Measurements from ENCODE around the gene RDH5. TPM values are rescaled to one million over a fixed set of nuclear protein-coding genes. Genes with fewer than 3 reads are reported as not detected.

RDH5 gene
- total RNA-seq, 2 experiments from 2014 or later = 5.1 to 7.0 TPM

DNA sequence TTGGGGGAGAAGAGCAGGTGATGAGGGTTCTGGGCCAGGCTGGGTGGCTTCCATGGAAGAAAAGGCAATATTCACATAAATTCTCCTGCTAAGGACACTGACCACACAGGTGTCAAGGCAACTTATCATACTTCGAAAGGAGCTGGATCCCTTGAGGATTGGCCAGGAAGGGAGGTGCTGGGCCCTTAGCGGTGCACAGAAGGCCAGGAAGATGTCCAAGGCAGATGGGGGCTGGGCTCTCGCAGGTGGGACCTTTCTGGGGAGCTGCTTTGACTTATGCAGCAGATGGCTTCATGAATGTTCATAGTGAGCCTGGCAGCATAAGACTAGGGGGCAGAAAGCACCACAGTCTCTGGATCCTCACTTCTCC, 4.7 kb downstream of the RDH5 start:
- no peaks in the 10 kb centered on the region for H3K27me3 Mint-ChIP-seq
- H3K27ac Mint-ChIP-seq = no peak overlapping the region
- intact Hi-C loops (cut with micrococcal nuclease) = loop anchor here (1.0 kb wide), 1 partner anchor 12 kb away; no protein-coding TSS in a partner anchor
- ChIA-PET CTCF (interaction anchor here (0.9 to 2.3 kb wide), 9 partner anchors 9 to 215 kb away, joined by 3 to 37 read pairs (median 3); partner anchors contain the start of genes BLOC1S1 and ORMDL2), POLR2A (interaction anchor here (0.6 to 1.0 kb wide), 2 partner anchors 12 to 15 kb away, joined by 3 to 4 read pairs; no protein-coding TSS in a partner anchor)
- H3K4me1 Mint-ChIP-seq (ENCODE audit: low read depth) = peaks cover 26% of the 10 kb centered on the region
- no peak overlapping the region for H3K4me3 Mint-ChIP-seq
- no peaks in the 10 kb centered on the region for H3K9me3 Mint-ChIP-seq
- H3K36me3 Mint-ChIP-seq = peaks cover 10% of the 10 kb centered on the region
- DNase-seq = no peak

DNA sequence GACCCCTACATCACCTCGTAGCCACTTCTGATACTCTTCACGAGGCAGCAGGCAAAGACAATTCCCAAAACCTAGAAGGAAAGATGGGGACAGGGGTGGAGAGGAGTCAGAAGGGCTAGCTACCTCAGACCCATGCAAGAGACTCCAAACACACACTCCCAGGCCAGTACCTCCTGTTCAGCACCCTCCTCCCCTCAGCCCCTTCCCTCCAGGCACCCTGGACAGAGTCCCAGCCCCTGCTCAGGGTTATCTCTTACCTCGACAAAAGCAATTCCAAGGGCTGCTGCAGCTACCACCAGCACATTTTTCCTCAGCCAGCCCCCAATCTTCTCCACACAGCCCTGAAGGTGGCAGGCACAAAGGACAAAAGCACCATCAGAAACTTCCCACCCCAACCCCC, 5.4 kb downstream of the RDH5 start:
- Mint-ChIP-seq H3K4me3 (no peak overlapping the region), H3K4me1 (ENCODE audit: low read depth) (peaks cover 32% of the 10 kb centered on the region), H3K36me3 (peaks cover 10% of the 10 kb centered on the region), H3K9me3 (no peaks in the 10 kb centered on the region), H3K27ac (no peak overlapping the region), H3K27me3 (no peaks in the 10 kb centered on the region)
- intact Hi-C loops (cut with micrococcal nuclease) = no loop called here
- CTCF ChIA-PET = interaction anchor here (0.9 to 2.3 kb wide), 6 partner anchors 9 to 93 kb away, joined by 3 to 37 read pairs (median 3); partner anchors contain the start of genes BLOC1S1 and ORMDL2
- DNase-seq = no peak
- POLR2A ChIA-PET = interaction anchor here (1.0 kb wide), 1 partner anchor 12 kb away, joined by 3 read pairs; no protein-coding TSS in a partner anchor

DNA sequence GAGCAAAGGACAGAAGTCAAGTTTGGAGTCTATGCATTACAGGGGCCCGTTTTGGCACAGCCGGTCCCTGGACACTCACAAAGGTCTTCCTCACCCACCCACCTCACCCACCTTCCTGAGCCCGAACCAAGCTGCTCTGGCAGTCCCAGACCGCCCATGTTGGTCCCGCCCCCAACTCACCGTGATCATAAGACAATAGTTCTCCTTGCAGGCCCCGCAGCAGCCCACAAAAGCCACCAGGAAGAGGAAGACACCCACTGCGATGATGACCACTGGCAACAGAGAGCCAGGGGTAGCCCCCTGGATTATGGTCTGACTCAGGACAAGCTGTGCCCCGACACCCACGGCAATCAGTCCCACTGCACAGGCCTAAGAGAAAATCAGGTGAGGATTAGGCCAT, 6.8 kb downstream of the RDH5 start:
- CTCF ChIA-PET = no interaction called here
- no peaks in the 10 kb centered on the region for H3K27me3 Mint-ChIP-seq
- peaks cover 36% of the 10 kb centered on the region for H3K4me1 Mint-ChIP-seq (ENCODE audit: low read depth)
- peak overlapping the region; percentile 74 for H3K27ac Mint-ChIP-seq
- no peaks in the 10 kb centered on the region for H3K9me3 Mint-ChIP-seq
- no peak for DNase-seq
- POLR2A ChIA-PET = no interaction called here
- H3K36me3 Mint-ChIP-seq = peaks cover 10% of the 10 kb centered on the region
- peak overlapping the region; percentile 87 for H3K4me3 Mint-ChIP-seq
- intact Hi-C loops (cut with micrococcal nuclease) = no loop called here

DNA sequence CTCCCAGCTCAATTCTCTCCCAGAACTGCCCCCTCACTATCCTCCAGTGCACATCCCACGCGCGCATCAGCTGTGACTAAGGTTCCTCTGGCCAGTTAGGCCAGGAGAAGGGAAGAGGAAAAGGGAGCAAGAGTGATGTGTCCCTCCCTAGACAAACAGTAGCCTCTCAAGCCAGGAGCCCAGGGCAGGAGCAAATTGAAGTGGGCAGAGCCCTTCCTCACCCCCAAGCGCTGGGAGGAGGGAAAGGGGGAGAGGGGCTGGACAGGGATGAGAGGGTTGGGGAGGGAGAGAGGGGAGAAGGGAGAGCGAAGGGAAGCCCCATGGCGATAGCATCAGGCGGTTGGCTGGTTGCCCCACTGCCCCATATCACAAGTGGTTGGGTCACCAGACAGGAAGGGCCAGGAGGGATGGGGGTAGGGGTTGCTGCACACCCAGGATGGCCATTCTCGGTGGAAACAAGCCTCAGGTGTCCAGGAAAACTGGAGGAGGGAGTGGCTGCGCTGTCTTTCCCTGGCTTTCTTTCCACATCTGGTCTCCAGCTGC, 7.5 kb downstream of the RDH5 start:
- intact Hi-C loops (cut with micrococcal nuclease) = no loop called here
- POLR2A ChIA-PET = no interaction called here
- Mint-ChIP-seq H3K27me3 (no peaks in the 10 kb centered on the region), H3K9me3 (no peaks in the 10 kb centered on the region), H3K4me1 (ENCODE audit: low read depth) (peaks cover 36% of the 10 kb centered on the region), H3K36me3 (peaks cover 10% of the 10 kb centered on the region), H3K4me3 (peak overlapping the region; percentile 87), H3K27ac (peak overlapping the region; percentile 74)
- DNase-seq = no peak
- CTCF ChIA-PET = no interaction called here

DNA sequence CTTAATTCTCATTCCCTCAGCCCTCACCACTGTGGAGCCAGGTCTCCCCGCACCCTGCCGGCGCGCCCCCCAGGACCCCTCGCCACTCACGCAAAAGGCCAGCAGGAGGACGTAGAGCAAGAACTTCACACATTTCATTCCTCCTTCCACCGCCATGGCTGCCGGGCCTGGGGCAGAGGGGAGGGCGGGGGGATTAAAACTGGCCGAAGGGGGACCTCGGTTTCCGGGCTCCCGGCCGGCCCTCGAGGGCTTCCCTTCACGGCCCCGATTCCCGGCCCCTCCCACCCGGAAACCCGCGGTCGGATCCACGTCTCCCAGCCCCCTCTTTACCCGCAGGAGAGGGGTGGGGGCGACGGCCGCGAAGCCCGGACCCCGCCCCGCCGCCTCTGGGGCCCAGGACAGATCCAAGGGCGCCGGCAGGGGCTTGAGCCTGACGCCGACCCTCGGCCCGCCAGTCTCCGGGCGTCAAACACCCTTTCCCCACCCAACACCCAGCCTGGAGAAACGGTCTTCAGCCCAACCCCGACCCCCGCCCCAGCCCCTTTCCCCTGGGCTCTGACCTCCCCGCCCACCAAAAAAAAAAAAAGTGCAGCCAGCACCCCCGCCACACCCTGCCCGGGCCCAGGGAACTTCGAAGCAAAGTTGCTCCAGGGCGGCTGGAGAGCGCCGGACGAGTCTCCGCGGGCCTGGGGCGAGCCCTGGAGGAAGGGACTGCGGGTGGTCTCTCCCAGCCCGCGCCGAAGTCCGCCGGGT, 8.2 kb downstream of the RDH5 start:
- ChIA-PET POLR2A (interaction anchor here (1.0 to 2.0 kb wide), 6 partner anchors 10 to 206 kb away, joined by 3 to 23 read pairs (median 8); partner anchors contain the start of genes BLOC1S1 and DNAJC14), CTCF (interaction anchor here (1.1 to 3.1 kb wide), 2 partner anchors 11 to 12 kb away, joined by 8 to 68 read pairs; partner anchors contain the start of gene BLOC1S1)
- peak; percentile 48 for DNase-seq
- Mint-ChIP-seq H3K36me3 (peaks cover 10% of the 10 kb centered on the region), H3K4me3 (peak overlapping the region; percentile 87), H3K4me1 (ENCODE audit: low read depth) (peaks cover 36% of the 10 kb centered on the region), H3K9me3 (no peaks in the 10 kb centered on the region), H3K27me3 (no peaks in the 10 kb centered on the region), H3K27ac (peak overlapping the region; percentile 74)
- intact Hi-C loops (cut with micrococcal nuclease) = no loop called here

DNA sequence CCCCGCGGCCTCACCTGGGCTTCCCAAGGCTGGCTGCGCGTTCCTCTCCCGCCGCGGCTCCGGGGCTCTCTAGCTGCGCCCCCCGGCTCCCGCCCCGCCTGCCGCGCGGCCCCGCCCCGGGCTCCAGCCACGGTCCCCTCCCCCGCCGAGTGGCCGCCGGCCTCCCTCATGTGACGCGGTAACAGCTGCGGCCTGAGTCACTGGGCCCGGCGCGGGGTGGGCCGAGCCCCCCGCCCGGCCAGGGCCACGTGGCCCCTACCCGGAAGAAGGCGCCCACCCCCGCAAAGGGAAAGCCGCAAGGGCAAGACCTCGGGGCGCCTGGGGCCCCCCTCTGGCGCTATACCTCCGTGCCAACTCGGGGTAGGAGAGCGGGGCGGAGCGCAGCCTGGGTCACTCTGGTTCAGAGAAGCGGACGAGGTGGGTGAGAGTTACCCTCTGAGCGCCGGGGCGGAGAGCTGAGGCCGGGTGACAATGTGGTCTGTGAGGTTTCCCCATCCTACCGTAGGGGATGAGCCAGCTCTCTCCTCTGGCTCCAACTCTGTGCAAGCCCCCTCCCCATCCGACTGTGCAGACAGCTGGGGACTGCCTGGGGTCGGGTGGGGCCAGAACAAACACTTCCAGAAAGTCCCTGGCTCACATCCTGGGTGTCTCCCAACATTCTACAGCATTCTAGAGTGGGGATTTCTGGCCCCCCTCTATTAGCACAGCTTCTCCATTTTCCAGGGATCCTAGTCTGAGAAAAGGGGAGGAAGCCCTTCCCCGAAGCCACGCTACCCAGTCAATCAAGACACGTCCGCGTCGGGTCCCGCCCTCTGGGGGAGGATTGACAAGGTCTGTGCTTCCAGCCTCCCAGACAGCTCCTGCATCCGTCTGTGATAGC, 9.0 kb downstream of the RDH5 start, which contains the start of gene CD63:
Gene CD63, minus strand, starts transcription at position 71 of the 880 bp plus-strand sequence. CDS start 668 bp downstream, outside the sequence.
- peak within 1 kb of the TSS; percentile 87 for H3K4me3 Mint-ChIP-seq
- intact Hi-C loops (cut with micrococcal nuclease) = loop anchor here (1.0 kb wide), 2 partner anchors 8 to 12 kb away; no protein-coding TSS in a partner anchor
- H3K9me3 Mint-ChIP-seq = no peaks in the 10 kb centered on the region
- peak; percentile 89 for DNase-seq
- H3K27ac Mint-ChIP-seq = peak within 1 kb of the TSS; percentile 89
- H3K27me3 Mint-ChIP-seq = no peaks in the 10 kb centered on the region
- ChIA-PET POLR2A (interaction anchor here (0.7 to 2.0 kb wide), 16 partner anchors 9 to 1208 kb away, joined by 3 to 23 read pairs (median 3); partner anchors contain the start of genes BLOC1S1, DNAJC14, PYM1 and RAB5B), CTCF (interaction anchor here (0.5 to 3.1 kb wide), 8 partner anchors 8 to 529 kb away, joined by 3 to 68 read pairs (median 4); partner anchors contain the start of genes ANKRD52 and BLOC1S1)
- H3K4me1 Mint-ChIP-seq (ENCODE audit: low read depth) = peaks cover 36% of the 10 kb centered on the region
- H3K36me3 Mint-ChIP-seq = peaks cover 6% of the 10 kb centered on the region

DNA sequence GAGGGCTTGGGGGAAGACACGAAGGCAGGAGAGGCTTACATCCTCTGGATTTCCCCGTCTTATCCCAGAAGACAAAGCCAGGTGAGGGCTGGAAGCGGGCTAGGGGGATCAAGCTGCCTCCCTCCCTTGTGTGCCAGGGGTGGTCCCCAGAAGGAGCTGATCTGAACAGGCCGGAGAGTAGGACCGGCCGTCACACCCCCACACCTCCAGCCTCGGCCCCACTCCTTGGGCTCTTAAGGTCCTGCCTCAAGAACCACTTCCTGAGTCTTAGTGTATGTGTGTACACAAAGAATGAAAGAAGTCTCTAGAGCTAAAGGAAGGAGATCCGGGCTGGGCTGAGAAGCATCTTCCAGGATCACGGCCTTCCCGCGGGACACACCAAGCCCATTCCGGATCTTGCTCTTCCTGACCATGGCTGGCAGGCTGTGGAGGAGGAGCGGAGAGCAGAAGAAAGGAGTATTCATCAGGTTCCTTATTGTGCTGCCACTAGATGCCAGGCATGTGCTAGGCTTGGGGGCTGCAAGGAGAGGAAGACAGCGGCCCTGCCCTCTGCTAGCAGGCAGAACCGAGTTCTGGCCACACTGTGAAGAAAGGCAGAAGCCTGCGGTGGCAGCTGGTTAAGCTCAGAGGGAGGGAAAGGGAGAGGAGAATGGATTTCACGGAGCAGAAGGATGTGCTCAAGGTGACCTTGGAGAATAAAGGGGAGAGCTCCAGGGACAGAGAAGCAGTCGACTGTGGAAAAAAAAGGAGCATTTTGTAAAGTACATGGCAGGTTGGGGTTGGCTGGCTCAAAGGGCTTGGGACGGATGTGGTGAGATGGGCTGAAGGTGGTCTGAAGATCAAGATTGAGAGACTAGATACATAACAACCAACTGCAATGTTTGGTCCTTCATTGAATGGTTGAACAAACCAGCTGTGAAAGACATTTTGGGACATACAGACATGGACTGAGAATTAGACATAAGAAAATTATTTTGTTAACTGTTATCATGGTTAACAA, 9.9 kb downstream of the RDH5 start:
- ChIA-PET POLR2A (interaction anchor here (0.7 to 2.0 kb wide), 16 partner anchors 8 to 1209 kb away, joined by 3 to 23 read pairs (median 3); partner anchors contain the start of genes BLOC1S1, DNAJC14, PYM1 and RAB5B), CTCF (interaction anchor here (0.5 to 3.1 kb wide), 10 partner anchors 9 to 528 kb away, joined by 3 to 68 read pairs (median 4); partner anchors contain the start of genes ANKRD52, BLOC1S1 and PA2G4)
- H3K27ac Mint-ChIP-seq = peak overlapping the region; percentile 89
- intact Hi-C loops (cut with micrococcal nuclease) = loop anchor here (1.0 kb wide), 2 partner anchors 7 to 13 kb away; no protein-coding TSS in a partner anchor
- no peaks in the 10 kb centered on the region for H3K27me3 Mint-ChIP-seq
- DNase-seq = peak; percentile 42
- peaks cover 6% of the 10 kb centered on the region for H3K36me3 Mint-ChIP-seq
- no peaks in the 10 kb centered on the region for H3K9me3 Mint-ChIP-seq
- H3K4me1 Mint-ChIP-seq (ENCODE audit: low read depth) = peaks cover 33% of the 10 kb centered on the region
- H3K4me3 Mint-ChIP-seq = peak overlapping the region; percentile 87

DNA sequence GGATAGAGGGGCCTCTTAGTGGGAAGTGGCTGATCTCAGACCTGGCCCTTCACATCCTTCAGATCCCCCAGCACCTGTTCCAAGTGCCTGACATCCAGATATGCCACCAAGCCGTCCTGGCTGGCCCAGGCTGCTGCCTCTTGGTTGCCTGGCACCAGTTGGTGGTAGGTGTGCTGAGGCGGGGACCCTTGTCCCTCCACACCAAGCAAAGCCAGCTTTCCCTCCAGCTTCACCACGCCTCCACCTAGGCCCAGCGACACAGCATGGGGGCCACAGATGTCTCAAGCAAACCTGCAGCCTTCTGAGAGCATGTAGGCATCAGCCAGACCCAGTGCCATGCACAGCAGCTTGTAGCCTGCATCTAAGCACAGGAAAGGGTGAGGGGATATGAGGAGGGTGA, 12.1 kb downstream of the RDH5 start:
- no peaks in the 10 kb centered on the region for H3K9me3 Mint-ChIP-seq
- DNase-seq = no peak
- intact Hi-C loops (cut with micrococcal nuclease) = no loop called here
- no peak overlapping the region for H3K27ac Mint-ChIP-seq
- H3K4me3 Mint-ChIP-seq = no peak overlapping the region
- ChIA-PET POLR2A (no interaction called here), CTCF (no interaction called here)
- peaks cover 23% of the 10 kb centered on the region for H3K4me1 Mint-ChIP-seq (ENCODE audit: low read depth)
- H3K27me3 Mint-ChIP-seq = no peaks in the 10 kb centered on the region
- no peaks in the 10 kb centered on the region for H3K36me3 Mint-ChIP-seq

DNA sequence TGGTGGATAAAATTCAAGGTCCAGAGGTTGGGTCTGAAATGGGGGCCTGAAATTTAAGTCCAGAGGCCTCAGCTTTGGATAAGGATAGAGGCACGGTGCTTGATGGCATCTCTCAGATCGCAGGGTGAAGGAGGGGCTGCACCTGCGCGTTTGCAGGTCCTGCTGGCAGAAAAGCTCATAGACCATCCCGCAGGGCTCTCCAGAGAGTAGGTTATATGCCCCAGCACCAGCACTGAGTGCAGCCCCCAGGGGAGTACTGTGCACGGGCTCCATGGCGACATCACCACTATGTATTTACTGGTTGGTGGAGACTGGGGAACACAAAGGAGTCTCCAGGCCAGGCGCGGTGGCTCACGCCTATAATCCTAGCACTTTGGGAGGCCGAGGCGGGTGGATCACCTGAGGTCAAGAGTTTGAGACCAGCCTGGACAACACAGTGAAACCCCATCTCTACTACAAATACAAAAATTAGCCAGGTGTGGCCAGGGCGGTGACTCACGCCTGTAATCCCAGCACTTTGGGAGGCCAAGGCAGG, 12.9 kb downstream of the RDH5 start:
- peaks cover 26% of the 10 kb centered on the region for H3K4me1 Mint-ChIP-seq (ENCODE audit: low read depth)
- no peak for DNase-seq
- POLR2A ChIA-PET = no interaction called here
- H3K9me3 Mint-ChIP-seq = no peaks in the 10 kb centered on the region
- H3K27me3 Mint-ChIP-seq = no peaks in the 10 kb centered on the region
- H3K36me3 Mint-ChIP-seq = no peaks in the 10 kb centered on the region
- CTCF ChIA-PET = interaction anchor here (0.7 kb wide), 1 partner anchor 68 kb away, joined by 3 read pairs; no protein-coding TSS in a partner anchor
- intact Hi-C loops (cut with micrococcal nuclease) = no loop called here
- no peak overlapping the region for H3K4me3 Mint-ChIP-seq
- no peak overlapping the region for H3K27ac Mint-ChIP-seq

DNA sequence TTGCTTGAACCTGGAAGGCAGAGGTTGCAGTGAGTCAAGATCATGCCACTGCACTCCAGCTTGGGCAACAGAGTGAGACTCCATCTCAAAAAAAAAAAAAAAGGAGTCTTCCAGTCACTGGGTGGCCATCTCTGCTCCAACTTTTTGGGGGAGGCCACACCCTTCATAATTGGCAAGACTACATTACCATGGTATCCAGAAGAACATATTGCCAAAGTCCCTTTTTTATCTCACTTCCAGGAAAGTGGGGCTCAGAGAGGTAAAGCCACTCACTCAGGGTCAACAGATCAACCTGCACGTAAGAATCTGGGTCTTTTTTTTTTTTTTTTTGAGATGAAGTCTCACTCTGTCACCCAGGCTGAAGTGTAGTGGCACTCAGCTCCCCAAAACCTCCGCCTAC, 13.7 kb downstream of the RDH5 start:
- CTCF ChIA-PET = interaction anchor here (1.4 to 1.7 kb wide), 2 partner anchors 9 to 13 kb away, joined by 4 to 6 read pairs; no protein-coding TSS in a partner anchor

More for the DNA sequence above, 13.7 kb downstream of the RDH5 start:
- Mint-ChIP-seq H3K9me3 (no peaks in the 10 kb centered on the region), H3K4me3 (no peak overlapping the region), H3K4me1 (ENCODE audit: low read depth) (peaks cover 30% of the 10 kb centered on the region), H3K36me3 (no peaks in the 10 kb centered on the region), H3K27me3 (no peaks in the 10 kb centered on the region), H3K27ac (no peak overlapping the region)
- no peak for DNase-seq
- intact Hi-C loops (cut with micrococcal nuclease) = no loop called here
- POLR2A ChIA-PET = no interaction called here

All from activated CD4-positive, alpha-beta memory T cell treated with anti-CD3 and anti-CD28 coated beads for 36 hours (primary cell).